22Rv1 (cell line): ENCODE results near the gene TLR4.

Experiments used
- H3K27ac ChIP-seq: fragments of 450-650 bp; 2 replicates; pipeline ENCODE4 v1.5.1; 2017
- ZFX ChIP-seq: fragments of 450-650 bp; IDR thresholded peaks from 2 replicates; pipeline ENCODE4 v1.6.1; 2017; ENCODE audit warnings: antibody characterized with exemption, borderline replicate concordance
- TF ChIP-seq, protein P1 (sequence below): fragments of 450-650 bp; IDR thresholded peaks from 2 replicates; pipeline ENCODE4 v1.5.1; 2017; ENCODE audit warnings: mild to moderate bottlenecking

The TLR4 gene

DNA sequence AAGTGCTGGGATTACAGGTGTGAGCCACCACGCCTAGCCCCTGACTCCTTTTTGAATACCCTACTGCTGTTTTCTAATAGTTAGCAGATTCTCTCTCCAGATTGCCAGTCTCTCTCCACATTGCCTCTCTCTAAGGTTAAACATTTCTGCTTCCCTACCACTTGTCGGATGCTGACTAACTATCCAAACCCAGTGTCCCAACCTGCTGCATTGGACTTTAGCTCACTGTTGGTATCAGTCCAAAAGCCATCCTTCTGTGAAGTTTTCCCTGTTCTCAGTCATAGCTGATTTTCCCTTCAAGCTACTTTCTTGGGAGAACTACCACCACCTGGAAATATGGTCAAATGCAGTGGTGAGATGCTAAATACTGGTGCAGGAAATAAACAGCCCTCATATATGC is 48.7 kb downstream of the TLR4 start:
- no peak for TF ChIP-seq ZFX
- TF ChIP-seq, protein P1, sequence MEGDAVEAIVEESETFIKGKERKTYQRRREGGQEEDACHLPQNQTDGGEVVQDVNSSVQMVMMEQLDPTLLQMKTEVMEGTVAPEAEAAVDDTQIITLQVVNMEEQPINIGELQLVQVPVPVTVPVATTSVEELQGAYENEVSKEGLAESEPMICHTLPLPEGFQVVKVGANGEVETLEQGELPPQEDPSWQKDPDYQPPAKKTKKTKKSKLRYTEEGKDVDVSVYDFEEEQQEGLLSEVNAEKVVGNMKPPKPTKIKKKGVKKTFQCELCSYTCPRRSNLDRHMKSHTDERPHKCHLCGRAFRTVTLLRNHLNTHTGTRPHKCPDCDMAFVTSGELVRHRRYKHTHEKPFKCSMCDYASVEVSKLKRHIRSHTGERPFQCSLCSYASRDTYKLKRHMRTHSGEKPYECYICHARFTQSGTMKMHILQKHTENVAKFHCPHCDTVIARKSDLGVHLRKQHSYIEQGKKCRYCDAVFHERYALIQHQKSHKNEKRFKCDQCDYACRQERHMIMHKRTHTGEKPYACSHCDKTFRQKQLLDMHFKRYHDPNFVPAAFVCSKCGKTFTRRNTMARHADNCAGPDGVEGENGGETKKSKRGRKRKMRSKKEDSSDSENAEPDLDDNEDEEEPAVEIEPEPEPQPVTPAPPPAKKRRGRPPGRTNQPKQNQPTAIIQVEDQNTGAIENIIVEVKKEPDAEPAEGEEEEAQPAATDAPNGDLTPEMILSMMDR, result no peak
- no peak overlapping the region for H3K27ac ChIP-seq

GRCh38 chr9:117757561-117758190 is 53.5 kb downstream of the TLR4 start:
- H3K27ac ChIP-seq, result no peak overlapping the region
- TF ChIP-seq, protein P1, result no peak
- TF ChIP-seq ZFX, result no peak

DNA sequence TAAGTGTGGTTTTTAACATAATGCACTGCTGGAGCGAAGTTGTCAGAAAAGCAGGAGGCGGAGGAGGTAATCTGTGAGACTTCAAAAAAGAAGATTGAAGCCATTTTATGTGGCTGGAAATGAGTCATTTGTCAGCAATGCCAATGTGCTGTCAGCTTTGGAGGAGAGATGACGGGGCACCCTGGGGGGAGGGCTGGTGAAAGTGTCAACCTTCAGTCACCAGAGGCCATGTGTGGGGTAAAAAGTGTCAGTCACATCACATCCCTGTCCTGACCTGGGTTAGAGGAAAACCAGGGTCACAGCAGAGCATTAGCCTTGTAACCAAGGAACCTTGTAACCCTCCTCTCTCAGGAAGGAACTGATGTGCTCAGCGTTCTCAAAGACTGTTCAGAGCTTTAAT is 59.1 kb downstream of the TLR4 start:
- TF ChIP-seq ZFX, result no peak
- TF ChIP-seq, protein P1, result no peak
- H3K27ac ChIP-seq, result no peak overlapping the region

- H3K27ac ChIP-seq, result no peak overlapping the region
- TF ChIP-seq ZFX, result no peak
- TF ChIP-seq, protein P1, result no peak
Observed at GRCh38 chr9:117768750-117769395, 64.7 kb downstream of the TLR4 start.

DNA sequence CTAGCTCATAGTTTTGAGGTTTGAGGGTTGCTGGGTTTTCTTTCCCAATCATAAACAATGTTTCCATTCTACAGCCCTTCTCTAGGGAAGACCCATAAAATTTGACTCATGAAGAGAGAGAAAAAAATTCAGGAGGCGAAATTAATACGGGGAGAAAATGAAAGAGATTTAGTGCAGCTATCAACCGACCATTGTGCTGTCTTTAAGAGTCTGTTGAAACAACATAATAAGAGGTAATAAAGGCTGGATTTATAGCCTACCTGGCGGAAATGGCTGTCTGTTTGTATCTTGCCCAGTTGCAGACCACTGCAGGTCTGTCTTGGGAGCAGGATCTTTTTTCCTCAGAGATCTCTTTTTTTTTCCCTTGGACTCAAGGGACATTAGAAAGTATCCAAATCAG is 66.9 kb downstream of the TLR4 start:
- TF ChIP-seq ZFX, result no peak
- TF ChIP-seq, protein P1, result no peak
- no peak overlapping the region for H3K27ac ChIP-seq

- no peak for TF ChIP-seq ZFX
- TF ChIP-seq, protein P1, result no peak
- H3K27ac ChIP-seq, result no peak overlapping the region
Observed at GRCh38 chr9:117772960-117773359, 68.8 kb downstream of the TLR4 start.
